Spleen (tissue), 11 donors: Measurements from ENCODE around the gene TRPC3. TPM values are rescaled to one million over a fixed set of nuclear protein-coding genes. Genes with fewer than 3 reads are reported as not detected.

Source experiments
- DNase-seq: peaks from one replicate; pipeline ENCODE4 v3.0.0-alpha.2; 2020
- H3K27ac ChIP-seq, 8 donors: fragments of 200-600 bp; sonication (generic) in 7 of 8; 1 replicate in 4 of 8; 2 replicates in 4 of 8; pipeline versions ENCODE4 v1.5.0 to v1.8.0; 2016 to 2021; ENCODE audit warnings: inconsistent platforms in 4 of 8, mild to moderate bottlenecking in 4 of 8, moderate library complexity in 1 of 8
- H3K27me3 ChIP-seq, 7 donors: fragments of 200-600 bp; sonication (generic) in 6 of 7; replicated peaks in 1 of 7; 1 replicate in 4 of 7; 2 replicates in 3 of 7; pipeline versions ENCODE4 v1.5.0 to v1.8.0; 2016 to 2021; ENCODE audit warnings: inconsistent platforms in 3 of 7, mild to moderate bottlenecking in 1 of 7
- H3K36me3 ChIP-seq, 6 donors: fragments of 200-600 bp; sonication (generic) in 5 of 6; 1 replicate in 4 of 6; 2 replicates in 2 of 6; pipeline versions ENCODE4 v1.5.0 to v1.8.0; 2016 to 2021; ENCODE audit warnings: inconsistent platforms in 2 of 6
- H3K4me1 ChIP-seq, 6 donors: fragments of 200-600 bp; sonication (generic) in 5 of 6; 1 replicate in 3 of 6; 2 replicates in 3 of 6; pipeline versions ENCODE4 v1.5.0 to v1.8.0; 2016 to 2021; ENCODE audit warnings: inconsistent platforms in 3 of 6
- H3K4me3 ChIP-seq, 8 donors: fragments of 200-600 bp; sonication (generic) in 7 of 8; 1 replicate in 4 of 8; 2 replicates in 4 of 8; pipeline versions ENCODE4 v1.5.0 to v1.8.0; 2016 to 2021; ENCODE audit warnings: inconsistent platforms in 4 of 8, mild to moderate bottlenecking in 4 of 8, moderate library complexity in 2 of 8
- H3K9me3 ChIP-seq, 8 donors: fragments of 200-600 bp; sonication (generic) in 7 of 8; 1 replicate in 4 of 8; 2 replicates in 4 of 8; pipeline versions ENCODE4 v1.5.0 to v1.8.0; 2016 to 2021; ENCODE audit warnings: inconsistent platforms in 4 of 8
- CTCF ChIP-seq, 11 experiments: fragments of 200-600 bp in 7 of 11; fragments of 450-650 bp in 4 of 11; sonication (generic) in 4 of 11; IDR thresholded peaks in 8 of 11; conservative IDR thresholded peaks in 3 of 11; 1 replicate in 7 of 11; 2 replicates in 4 of 11; pipeline versions ENCODE4 v1.4.0 to v1.8.0; 2016 to 2021; ENCODE audit warnings: antibody characterized with exemption in 11 of 11, inconsistent platforms in 4 of 11, mild to moderate bottlenecking in 1 of 11
- POLR2A ChIP-seq, 3 donors: fragments of 450-650 bp; IDR thresholded peaks; one replicate each; pipeline ENCODE4 v1.5.1; 2017; ENCODE audit warnings: antibody characterized with exemption in 3 of 3, mild to moderate bottlenecking in 1 of 3
- POLR2AphosphoS5 ChIP-seq, 3 donors: sonication (generic); formaldehyde crosslinking; IDR thresholded peaks; one replicate each; pipeline ENCODE4 v1.5.1; 2017; ENCODE audit warnings: antibody characterized with exemption in 3 of 3
- WGBS, 5 donors: extraction: QIAGEN DNeasy Blood & Tissue Kit in 3 of 5; methylation state at CpG; one replicate each; pipeline versions ENCODE4 v1.1.5 to v1.1.7; 2013 to 2018; 5-methylcytosine and 5-hydroxymethylcytosine counted together
- intact Hi-C: fragments of 100-400 bp; cut with DNase I; formaldehyde crosslinking; loops from one replicate; pipeline ENCODE4 v1.15.0; 2023; ENCODE audit warnings: low total_unique reads
- polyA plus RNA-seq, 3 donors: library from polyadenylated mRNA; stranded (reverse); fragments of 200-250 nt; gene quantifications; one replicate each; pipeline ENCODE4 v1.2.1, GENCODE V29; 2013
- total RNA-seq, 7 donors: library from RNA; depleted of rRNA in 3 of 7; stranded (reverse); fragments of >200 nt in 3 of 7; fragmentation: NEBNext Ultra II Directional in 4 of 7; extraction: Animal tissue kit (Norgen Biotek cat#: 25700) in 4 of 7; gene quantifications; one replicate each; pipeline versions ENCODE4 v1.1.0 to v1.2.1, GENCODE V29; 2016 to 2021
- donor health status: healthy with polysubstance abuse.
- donor health status: DM: no; HTN: no; CAD: no; lungs with moderate emphysema.
- donor health status: DM: no; HTN: no; CAD: no.
- donor health status: Bipolar disorder and iron deficiency.
- donor health status: healthy.
- donor health status: DM: no; HTN: no; CAD: no.
- donor health status: DM: yes; HTN: yes; CAD: no.

TRPC3 gene
- total and polyA plus RNA-seq, 10 donors, result 0.04 to 0.83 (median 0.24) TPM

GRCh38 chr4:121958777-121959176 is 6.9 kb upstream of the TRPC3 start:
- Histone ChIP-seq H3K27me3 (peaks cover 0 to 6% (median 0%) of the 10 kb centered on the region in 7 donors), H3K4me3 (no peak overlapping the region), H3K4me1 (no peaks in the 10 kb centered on the region), H3K36me3 (no peaks in the 10 kb centered on the region), H3K9me3 (no peaks in the 10 kb centered on the region), H3K27ac (no peak overlapping the region)
- intact Hi-C loops, result no loop called here
- 60 to 82% (median 70%) methylated on average over 2 of the region's 2 CpGs for WGBS, 5 donors
- no peak for TF ChIP-seq POLR2AphosphoS5 (IDR thresholded peaks at IDR 0.05)
- TF ChIP-seq POLR2A (IDR thresholded peaks at IDR 0.05), result no peak
- no peak for TF ChIP-seq CTCF (IDR thresholded peaks at IDR 0.05 in 8 of 11, conservative IDR thresholded peaks at IDR 0.05 in 3 of 11)
- no peak for DNase-seq

GRCh38 chr4:121957266-121957665 is 5.4 kb upstream of the TRPC3 start:
- no peak overlapping the region for H3K27ac ChIP-seq
- WGBS, 5 donors, result 77 to 97% (median 95%) methylated on average over 3 of the region's 3 CpGs

GRCh38 chr4:121953860-121954259 is 2.0 kb upstream of the TRPC3 start:
- no peak for TF ChIP-seq CTCF (IDR thresholded peaks at IDR 0.05 in 8 of 11, conservative IDR thresholded peaks at IDR 0.05 in 3 of 11)
- no peak for TF ChIP-seq POLR2A (IDR thresholded peaks at IDR 0.05)
- H3K4me1 ChIP-seq, result peaks cover 8 to 33% (median 25%) of the 10 kb centered on the region in 6 donors
- H3K27me3 ChIP-seq, result peaks cover 0 to 55% (median 37%) of the 10 kb centered on the region in 7 donors
- no peak overlapping the region for H3K4me3 ChIP-seq
- H3K9me3 ChIP-seq, result no peaks in the 10 kb centered on the region
- no peak overlapping the region for H3K27ac ChIP-seq
- intact Hi-C loops, result no loop called here
- H3K36me3 ChIP-seq, result no peaks in the 10 kb centered on the region
- DNase-seq, result no peak

More at GRCh38 chr4:121957266-121957665, 5.4 kb upstream of the TRPC3 start:
- intact Hi-C loops, result no loop called here
- DNase-seq, result no peak
- H3K36me3 ChIP-seq, result no peaks in the 10 kb centered on the region
- no peak overlapping the region for H3K4me3 ChIP-seq
- TF ChIP-seq POLR2AphosphoS5 (IDR thresholded peaks at IDR 0.05) (no peak), POLR2A (IDR thresholded peaks at IDR 0.05) (no peak), CTCF (IDR thresholded peaks at IDR 0.05 in 8 of 11, conservative IDR thresholded peaks at IDR 0.05 in 3 of 11) (no peak)
- H3K27me3 ChIP-seq, result peaks cover 0 to 21% (median 8%) of the 10 kb centered on the region in 7 donors
- no peaks in the 10 kb centered on the region for H3K9me3 ChIP-seq
- peaks cover 0 to 4% (median under 1%) of the 10 kb centered on the region in 6 donors for H3K4me1 ChIP-seq

GRCh38 chr4:121952290-121952689 is 430 bp upstream of the TRPC3 start:
- WGBS, 5 donors, result 38 to 49% (median 42%) methylated on average over 7 of the region's 7 CpGs
- peak overlapping the region in 6 of 8 donors; percentile 53 to 77 (median 64) for H3K4me3 ChIP-seq
- no peak for TF ChIP-seq POLR2A (IDR thresholded peaks at IDR 0.05)
- TF ChIP-seq POLR2AphosphoS5 (IDR thresholded peaks at IDR 0.05), result no peak
- no peak for TF ChIP-seq CTCF (IDR thresholded peaks at IDR 0.05 in 8 of 11, conservative IDR thresholded peaks at IDR 0.05 in 3 of 11)
- H3K9me3 ChIP-seq, result no peaks in the 10 kb centered on the region
- peaks cover 0 to 59% (median 37%) of the 10 kb centered on the region in 7 donors for H3K27me3 ChIP-seq
- intact Hi-C loops, result no loop called here
- no peak for DNase-seq
- H3K27ac ChIP-seq, result no peak overlapping the region
- peaks cover 8 to 33% (median 25%) of the 10 kb centered on the region in 6 donors for H3K4me1 ChIP-seq
- H3K36me3 ChIP-seq, result no peaks in the 10 kb centered on the region
